SK-N-SH (cell line): ENCODE data around the gene DTX2.
"Not testable (repeated sequence)": the region's sequence is repeated elsewhere in the genome, so short reads cannot be mapped to it uniquely, and the experiment has no call there.

Source experiments
- CHD2 ChIP-seq: fragments of 150-350 bp; IDR thresholded peaks from 2 replicates; pipeline ENCODE4 v1.6.1; 2018; ENCODE audit warnings: low read length; ENCODE audit not compliant: partially characterized antibody
- CTCF ChIP-seq: fragments of 200-600 bp; sonication (generic); IDR thresholded peaks from 2 replicates; pipeline ENCODE4 v1.6.1; 2017; ENCODE audit warnings: antibody characterized with exemption, mild to moderate bottlenecking, moderate library complexity
- EP300 ChIP-seq, 2 experiments: IDR thresholded peaks; 2 replicates each; pipeline versions ENCODE4 v1.4.0 to v1.6.1; 2012; ENCODE audit warnings: borderline replicate concordance in 1 of 2, low read depth in 1 of 2, low read length in 1 of 2
- JUND ChIP-seq: IDR thresholded peaks from 2 replicates; pipeline ENCODE4 v1.4.0; 2012
- RFX5 ChIP-seq: IDR thresholded peaks from 2 replicates; pipeline ENCODE4 v1.6.1; 2012; ENCODE audit warnings: mild to moderate bottlenecking, improper control_type of control experiment, low read length
- TEAD4 ChIP-seq: IDR thresholded peaks from 2 replicates; pipeline ENCODE4 v1.4.0; 2012; ENCODE audit warnings: mild to moderate bottlenecking, borderline replicate concordance; ENCODE audit not compliant: insufficient read depth

- not testable (repeated sequence) for TF ChIP-seq CTCF; RFX5; JUND; CHD2; TEAD4; EP300 (IDR thresholded peaks at IDR 0.05; ENCODE audit: borderline replicate concordance in 1 of 2, low read depth in 1 of 2, low read length in 1 of 2)
Observed at GRCh38 chr7:76503244-76503643, 41.7 kb downstream of the DTX2 start.
